Keratinocyte (primary cell): ENCODE results near the gene BRCA2. TPM values are rescaled to one million over a fixed set of nuclear protein-coding genes. Genes with fewer than 3 reads are reported as not detected.

Experiments used
- DNase-seq: peaks from one replicate; pipeline ENCODE4 v3.0.0-alpha.2; 2011; ENCODE audit warnings: low read depth, missing footprints, low spot score
- FAIRE-seq: peaks from 2 replicates; lab custom pipeline; 2011; peaks lifted over from hg19 to GRCh38; lab: Jason Lieb, UNC
- H2AFZ ChIP-seq: 2 replicates; pipeline ENCODE4 v1.6.0; 2012; ENCODE audit warnings: low read length, control low read depth, inconsistent platforms; ENCODE audit not compliant: control insufficient read depth
- H3K27ac ChIP-seq: 2 replicates; pipeline ENCODE4 v1.5.1; 2011; ENCODE audit warnings: low read length; ENCODE audit not compliant: control insufficient read depth, insufficient read depth
- H3K27me3 ChIP-seq: 3 replicates; pipeline ENCODE4 v1.6.0; 2011; ENCODE audit warnings: low read length; ENCODE audit not compliant: control insufficient read depth, insufficient read depth; ENCODE audit errors: extremely low read depth
- H3K36me3 ChIP-seq, 2 experiments: 2 replicates in 1 of 2; 3 replicates in 1 of 2; pipeline ENCODE4 v1.5.1; 2011; ENCODE audit warnings: low read length in 2 of 2, mild to moderate bottlenecking in 1 of 2; ENCODE audit not compliant: control insufficient read depth in 2 of 2, insufficient read depth in 2 of 2; ENCODE audit errors: extremely low read depth in 1 of 2
- H3K4me1 ChIP-seq: 3 replicates; pipeline ENCODE4 v1.5.1; 2011; ENCODE audit warnings: low read length; ENCODE audit not compliant: control insufficient read depth, insufficient read depth; ENCODE audit errors: extremely low read depth
- H3K4me2 ChIP-seq: 3 replicates; pipeline ENCODE4 v1.6.0; 2011; ENCODE audit warnings: low read depth, low read length; ENCODE audit not compliant: control insufficient read depth, insufficient read depth; ENCODE audit errors: extremely low read depth
- H3K4me3 ChIP-seq, 3 experiments: fragments of 200-600 bp in 1 of 3; sonication (generic) in 1 of 3; 2 replicates in 2 of 3; 3 replicates in 1 of 3; pipeline ENCODE4 v1.5.1; 2011 to 2016; ENCODE audit warnings: low read length in 3 of 3, mild to moderate bottlenecking in 3 of 3, control low read depth in 2 of 3, inconsistent platforms in 1 of 3, low read depth in 1 of 3, mixed read lengths in 1 of 3, mixed run types in 1 of 3, moderate library complexity in 1 of 3; ENCODE audit not compliant: control insufficient read depth in 2 of 3, insufficient read depth in 2 of 3; ENCODE audit errors: extremely low read depth in 1 of 3
- H3K79me2 ChIP-seq: 2 replicates; pipeline ENCODE4 v1.6.0; 2012; ENCODE audit warnings: low read length; ENCODE audit not compliant: control insufficient read depth, insufficient read depth
- H3K9ac ChIP-seq: 3 replicates; pipeline ENCODE4 v1.6.0; 2011; ENCODE audit warnings: low read length; ENCODE audit not compliant: control insufficient read depth, insufficient read depth; ENCODE audit errors: extremely low read depth
- H3K9me1 ChIP-seq: 3 replicates; pipeline ENCODE4 v1.6.0; 2011; ENCODE audit warnings: low read length; ENCODE audit not compliant: control insufficient read depth, insufficient read depth; ENCODE audit errors: extremely low read depth
- H3K9me3 ChIP-seq: 2 replicates; pipeline ENCODE4 v1.5.1; 2012; ENCODE audit warnings: low read depth, low read length; ENCODE audit not compliant: control insufficient read depth
- H4K20me1 ChIP-seq: 3 replicates; pipeline ENCODE4 v1.6.0; 2011; ENCODE audit warnings: low read length; ENCODE audit not compliant: control insufficient read depth, insufficient read depth; ENCODE audit errors: extremely low read depth
- CTCF ChIP-seq, 3 experiments: IDR thresholded peaks in 1 of 3; conservative IDR thresholded peaks in 1 of 3; optimal IDR thresholded peaks in 1 of 3; 2 replicates in 2 of 3; 3 replicates in 1 of 3; pipeline versions ENCODE3 to v1.5.1; 2011; ENCODE audit warnings: low read length in 3 of 3, mild to moderate bottlenecking in 3 of 3, moderate library complexity in 2 of 3, control low read depth in 1 of 3, inconsistent platforms in 1 of 3; ENCODE audit not compliant: insufficient read depth in 2 of 3; ENCODE audit errors: extremely low read depth in 1 of 3
- EZH2 ChIP-seq: IDR thresholded peaks from one replicate; pipeline ENCODE4 v1.6.1; 2012; ENCODE audit warnings: inconsistent platforms, mild to moderate bottlenecking, low read length, moderate library complexity
- dilution Hi-C: fragments of 300-500 bp; cut with MboI; formaldehyde crosslinking; loops from one replicate; pipeline ENCODE4 v1.7.0; 2020; ENCODE audit warnings: low sequenced_read_pairs; ENCODE audit not compliant: extremely low pct_ligation_motif_present
- polyA plus RNA-seq, 5 experiments: library from polyadenylated mRNA; depleted of rRNA in 3 of 5; stranded (reverse) in 3 of 5; stranded (forward) in 1 of 5; unstranded in 1 of 5; fragments of >200 nt; gene quantifications; 1 replicate in 1 of 5; 2 replicates in 3 of 5; 3 replicates in 1 of 5; pipeline versions ENCODE4 v1.2.1 to v1.2.3, GENCODE V29; 2011 to 2012; ENCODE audit warnings: missing spikeins in 2 of 5, low read depth in 1 of 5, low replicate concordance in 1 of 5

BRCA2 gene
- polyA plus RNA-seq, 1 donor (not counting 4 experiments of a cell fraction or from before 2014, with no cell fraction given), result 2.4 TPM

GRCh38 chr13:32302461-32302860, 12.8 kb upstream of the BRCA2 start:
- no peak for FAIRE-seq
- no peak overlapping the region for H3K4me3 ChIP-seq
- no peak overlapping the region for H3K27ac ChIP-seq
- H3K9me1 ChIP-seq, result no peaks in the 10 kb centered on the region
- TF ChIP-seq CTCF (optimal IDR thresholded peaks at IDR 0.05 in 1 of 3, IDR thresholded peaks at IDR 0.05 in 1 of 3, conservative IDR thresholded peaks at IDR 0.05 in 1 of 3; ENCODE audit: extremely low read depth in 1 of 3, insufficient read depth in 2 of 3, low read length in 3 of 3) (no peak), EZH2 (no peak)
- H2AFZ ChIP-seq, result no peak overlapping the region
- dilution Hi-C loops, result no loop called here
- H4K20me1 ChIP-seq, result no peaks in the 10 kb centered on the region
- DNase-seq, result no peak
- no peaks in the 10 kb centered on the region for H3K27me3 ChIP-seq
- no peak overlapping the region for H3K9ac ChIP-seq
- H3K36me3 ChIP-seq, result no peaks in the 10 kb centered on the region
- no peaks in the 10 kb centered on the region for H3K9me3 ChIP-seq
- H3K79me2 ChIP-seq, result no peaks in the 10 kb centered on the region
- H3K4me1 ChIP-seq, result no peaks in the 10 kb centered on the region
- no peak overlapping the region for H3K4me2 ChIP-seq

- dilution Hi-C loops, result no loop called here
- H3K27ac ChIP-seq, result no peak overlapping the region
Measured at GRCh38 chr13:32305646-32306045, 9.7 kb upstream of the BRCA2 start.

More at GRCh38 chr13:32305646-32306045, 9.7 kb upstream of the BRCA2 start:
- H3K79me2 ChIP-seq, result no peaks in the 10 kb centered on the region
- no peak overlapping the region for H2AFZ ChIP-seq
- TF ChIP-seq CTCF (optimal IDR thresholded peaks at IDR 0.05 in 1 of 3, IDR thresholded peaks at IDR 0.05 in 1 of 3, conservative IDR thresholded peaks at IDR 0.05 in 1 of 3; ENCODE audit: extremely low read depth in 1 of 3, insufficient read depth in 2 of 3, low read length in 3 of 3) (no peak), EZH2 (no peak)
- DNase-seq (no peak), FAIRE-seq (no peak)
- H3K4me2 ChIP-seq, result no peak overlapping the region
- no peak overlapping the region for H3K4me3 ChIP-seq
- no peaks in the 10 kb centered on the region for H3K4me1 ChIP-seq
- no peaks in the 10 kb centered on the region for H3K9me3 ChIP-seq
- no peaks in the 10 kb centered on the region for H3K27me3 ChIP-seq
- no peaks in the 10 kb centered on the region for H4K20me1 ChIP-seq
- H3K36me3 ChIP-seq, result no peaks in the 10 kb centered on the region
- no peaks in the 10 kb centered on the region for H3K9me1 ChIP-seq
- H3K9ac ChIP-seq, result no peak overlapping the region
